Measurements from ENCODE around the gene CLDN20. TPM values are rescaled to one million over a fixed set of nuclear protein-coding genes. Genes with fewer than 3 reads are reported as not detected.
A peak's percentile ranks its signal among the peaks of the same experiment; 100 is the strongest.
"Not testable (repeated sequence)": the region's sequence is repeated elsewhere in the genome, so short reads cannot be mapped to it uniquely, and the experiment has no call there.

Gene CLDN20
- total RNA-seq, 2 experiments from 2014 or later: not detected

- no peak for DNase-seq
- H3K9me3 Mint-ChIP-seq: no peaks in the 10 kb centered on the region
- intact Hi-C loops (cut with micrococcal nuclease): no loop called here
- H3K27ac Mint-ChIP-seq: no peak overlapping the region
- H3K36me3 Mint-ChIP-seq (ENCODE audit: low read depth): peaks cover 22% of the 10 kb centered on the region
- CTCF ChIA-PET: no interaction called here
- peaks cover 2% of the 10 kb centered on the region for H3K4me1 Mint-ChIP-seq (ENCODE audit: low read depth)
- H3K27me3 Mint-ChIP-seq (ENCODE audit: low read depth): no peaks in the 10 kb centered on the region
- H3K4me3 Mint-ChIP-seq: no peak overlapping the region
These were observed 33.9 kb downstream of the CLDN20 start for GRCh38 chr6:155297669-155298068.

GRCh38 chr6:155301867-155302266 lies 38.1 kb downstream of the CLDN20 start:
- CTCF ChIA-PET: interaction anchor here (1.0 to 1.6 kb wide), 2 partner anchors 8 to 125 kb away, joined by 3 to 7 read pairs; no protein-coding TSS in a partner anchor
- no peak overlapping the region for H3K27ac Mint-ChIP-seq
- H3K4me3 Mint-ChIP-seq: no peak overlapping the region
- DNase-seq: no peak
- no peaks in the 10 kb centered on the region for H3K9me3 Mint-ChIP-seq
- peaks cover 6% of the 10 kb centered on the region for H3K4me1 Mint-ChIP-seq (ENCODE audit: low read depth)
- H3K27me3 Mint-ChIP-seq (ENCODE audit: low read depth): no peaks in the 10 kb centered on the region
- peaks cover 32% of the 10 kb centered on the region for H3K36me3 Mint-ChIP-seq (ENCODE audit: low read depth)
- intact Hi-C loops (cut with micrococcal nuclease): no loop called here

GRCh38 chr6:155303361-155303870 lies 39.6 kb downstream of the CLDN20 start:
- no peak for DNase-seq

GRCh38 chr6:155306958-155307357 lies 43.1 kb downstream of the CLDN20 start:
- H3K36me3 Mint-ChIP-seq (ENCODE audit: low read depth): peaks cover 47% of the 10 kb centered on the region

More at GRCh38 chr6:155303361-155303870, 39.6 kb downstream of the CLDN20 start:
- intact Hi-C loops (cut with micrococcal nuclease): no loop called here
- no peaks in the 10 kb centered on the region for H3K9me3 Mint-ChIP-seq
- CTCF ChIA-PET: interaction anchor here (0.5 kb wide), 1 partner anchor 938 kb away, joined by 3 read pairs; no protein-coding TSS in a partner anchor
- no peak overlapping the region for H3K27ac Mint-ChIP-seq
- H3K4me3 Mint-ChIP-seq: no peak overlapping the region
- H3K36me3 Mint-ChIP-seq (ENCODE audit: low read depth): peaks cover 34% of the 10 kb centered on the region
- peaks cover 12% of the 10 kb centered on the region for H3K4me1 Mint-ChIP-seq (ENCODE audit: low read depth)
- no peaks in the 10 kb centered on the region for H3K27me3 Mint-ChIP-seq (ENCODE audit: low read depth)

GRCh38 chr6:155309150-155309549 lies 45.3 kb downstream of the CLDN20 start:
- no peaks in the 10 kb centered on the region for H3K27me3 Mint-ChIP-seq (ENCODE audit: low read depth)
- no peaks in the 10 kb centered on the region for H3K9me3 Mint-ChIP-seq
- DNase-seq: no peak
- CTCF ChIA-PET: no interaction called here
- no peak overlapping the region for H3K4me3 Mint-ChIP-seq
- peaks cover 47% of the 10 kb centered on the region for H3K36me3 Mint-ChIP-seq (ENCODE audit: low read depth)
- H3K27ac Mint-ChIP-seq: no peak overlapping the region
- peaks cover 38% of the 10 kb centered on the region for H3K4me1 Mint-ChIP-seq (ENCODE audit: low read depth)
- intact Hi-C loops (cut with micrococcal nuclease): no loop called here

More at GRCh38 chr6:155306958-155307357, 43.1 kb downstream of the CLDN20 start:
- Mint-ChIP-seq H3K27me3 (ENCODE audit: low read depth) (no peaks in the 10 kb centered on the region), H3K27ac (no peak overlapping the region), H3K9me3 (no peaks in the 10 kb centered on the region), H3K4me1 (ENCODE audit: low read depth) (peaks cover 29% of the 10 kb centered on the region), H3K4me3 (no peak overlapping the region)
- CTCF ChIA-PET: interaction anchor here (0.7 to 1.0 kb wide), 3 partner anchors 9 to 128 kb away, joined by 3 read pairs; no protein-coding TSS in a partner anchor
- no peak for DNase-seq
- intact Hi-C loops (cut with micrococcal nuclease): no loop called here

- peaks cover 40% of the 10 kb centered on the region for H3K36me3 Mint-ChIP-seq (ENCODE audit: low read depth)
- peak overlapping the region; percentile 13 for H3K27ac Mint-ChIP-seq
- H3K9me3 Mint-ChIP-seq: no peaks in the 10 kb centered on the region
- no peaks in the 10 kb centered on the region for H3K27me3 Mint-ChIP-seq (ENCODE audit: low read depth)
- DNase-seq: no peak
- CTCF ChIA-PET: interaction anchor here (0.6 to 1.1 kb wide), 3 partner anchors 9 to 694 kb away, joined by 3 read pairs; no protein-coding TSS in a partner anchor
- intact Hi-C loops (cut with micrococcal nuclease): loop anchor here (5.0 to 10.0 kb wide), 3 partner anchors 703 to 1474 kb away; no protein-coding TSS in a partner anchor
- no peak overlapping the region for H3K4me3 Mint-ChIP-seq
- H3K4me1 Mint-ChIP-seq (ENCODE audit: low read depth): peaks cover 38% of the 10 kb centered on the region
These were observed 46.8 kb downstream of the CLDN20 start for GRCh38 chr6:155310596-155310995.

GRCh38 chr6:155311086-155311485 lies 47.3 kb downstream of the CLDN20 start:
- Mint-ChIP-seq H3K9me3 (no peaks in the 10 kb centered on the region), H3K4me1 (ENCODE audit: low read depth) (peaks cover 38% of the 10 kb centered on the region), H3K27me3 (ENCODE audit: low read depth) (no peaks in the 10 kb centered on the region), H3K4me3 (no peak overlapping the region), H3K27ac (no peak overlapping the region), H3K36me3 (ENCODE audit: low read depth) (peaks cover 40% of the 10 kb centered on the region)
- DNase-seq: no peak
- intact Hi-C loops (cut with micrococcal nuclease): loop anchor here (5.0 to 10.0 kb wide), 3 partner anchors 704 to 1474 kb away; no protein-coding TSS in a partner anchor
- CTCF ChIA-PET: interaction anchor here (1.1 kb wide), 1 partner anchor 133 kb away, joined by 3 read pairs; no protein-coding TSS in a partner anchor

- Mint-ChIP-seq H3K4me3 (no peak overlapping the region), H3K9me3 (no peaks in the 10 kb centered on the region), H3K27ac (no peak overlapping the region), H3K4me1 (ENCODE audit: low read depth) (peaks cover 38% of the 10 kb centered on the region), H3K27me3 (ENCODE audit: low read depth) (no peaks in the 10 kb centered on the region), H3K36me3 (ENCODE audit: low read depth) (peaks cover 36% of the 10 kb centered on the region)
- intact Hi-C loops (cut with micrococcal nuclease): loop anchor here (5.0 to 10.0 kb wide), 3 partner anchors 704 to 1473 kb away; no protein-coding TSS in a partner anchor
- CTCF ChIA-PET: interaction anchor here (1.1 kb wide), 1 partner anchor 134 kb away, joined by 3 read pairs; no protein-coding TSS in a partner anchor
- DNase-seq: no peak
These were observed 47.8 kb downstream of the CLDN20 start for GRCh38 chr6:155311583-155311982.

GRCh38 chr6:155312950-155313349 lies 49.1 kb downstream of the CLDN20 start:
- Mint-ChIP-seq H3K27ac (peak overlapping the region; percentile 93), H3K4me1 (ENCODE audit: low read depth) (peaks cover 36% of the 10 kb centered on the region), H3K4me3 (peak overlapping the region; percentile 97), H3K36me3 (ENCODE audit: low read depth) (peaks cover 28% of the 10 kb centered on the region)
- intact Hi-C loops (cut with micrococcal nuclease): loop anchor here (5.0 to 10.0 kb wide), 3 partner anchors 706 to 1472 kb away; no protein-coding TSS in a partner anchor
- H3K9me3 Mint-ChIP-seq; H3K27me3 Mint-ChIP-seq (ENCODE audit: low read depth); DNase-seq: not testable (repeated sequence)
- CTCF ChIA-PET: interaction anchor here (0.7 to 0.8 kb wide), 2 partner anchors 8 to 385 kb away, joined by 3 to 4 read pairs; no protein-coding TSS in a partner anchor

- peaks cover 23% of the 10 kb centered on the region for H3K36me3 Mint-ChIP-seq (ENCODE audit: low read depth)
- intact Hi-C loops (cut with micrococcal nuclease): loop anchor here (1.0 to 10.0 kb wide), 16 partner anchors 89 to 1707 kb away; no protein-coding TSS in a partner anchor
- peak overlapping the region; percentile 93 for H3K27ac Mint-ChIP-seq
- H3K27me3 Mint-ChIP-seq (ENCODE audit: low read depth): no peaks in the 10 kb centered on the region
- no peaks in the 10 kb centered on the region for H3K9me3 Mint-ChIP-seq
- CTCF ChIA-PET: interaction anchor here (0.6 to 0.8 kb wide), 3 partner anchors 21 to 1060 kb away, joined by 3 to 4 read pairs (median 4); no protein-coding TSS in a partner anchor
- DNase-seq: peak; percentile 19
- peak overlapping the region; percentile 97 for H3K4me3 Mint-ChIP-seq
- H3K4me1 Mint-ChIP-seq (ENCODE audit: low read depth): peaks cover 32% of the 10 kb centered on the region
These were observed 49.8 kb downstream of the CLDN20 start for GRCh38 chr6:155313602-155314091.

GRCh38 chr6:155314092-155314772 lies 50.4 kb downstream of the CLDN20 start, which contains the start of gene TFB1M:
TSS of gene TFB1M (minus strand) at chr6:155314484. CDS start at chr6:155314428, 56 bp downstream.
- H3K4me3 Mint-ChIP-seq: peak within 1 kb of the TSS; percentile 97
- H3K27ac Mint-ChIP-seq: peak within 1 kb of the TSS; percentile 93
- intact Hi-C loops (cut with micrococcal nuclease): loop anchor here (1.0 to 10.0 kb wide), 16 partner anchors 90 to 1707 kb away; no protein-coding TSS in a partner anchor
- H3K27me3 Mint-ChIP-seq (ENCODE audit: low read depth): no peaks in the 10 kb centered on the region
- DNase-seq: peak; percentile 99
- H3K36me3 Mint-ChIP-seq (ENCODE audit: low read depth): peaks cover 22% of the 10 kb centered on the region
- CTCF ChIA-PET: interaction anchor here (0.6 to 2.9 kb wide), 4 partner anchors 21 to 1060 kb away, joined by 3 to 14 read pairs (median 4); no protein-coding TSS in a partner anchor
- no peaks in the 10 kb centered on the region for H3K9me3 Mint-ChIP-seq
- peaks cover 30% of the 10 kb centered on the region for H3K4me1 Mint-ChIP-seq (ENCODE audit: low read depth)

All from activated naive CD4-positive, alpha-beta T cell treated with anti-CD3 and anti-CD28 coated beads for 36 hours (primary cell).